HG02623 (cell line): ENCODE measurements around the gene LSM4.

Experiments used
- ATAC-seq: cut with Tn5 transposase; IDR thresholded peaks from one replicate; pipeline ENCODE4 v1.9.1; 2021; ENCODE audit warnings: moderate library complexity; ENCODE audit not compliant: unreplicated experiment

Gene LSM4

GRCh38 chr19:18292810-18293641 is 29.9 kb downstream of the LSM4 start:
- no peak for ATAC-seq

- no peak for ATAC-seq
These were observed 30.4 kb downstream of the LSM4 start for GRCh38 chr19:18292462-18292809.

- peak; percentile 47 for ATAC-seq
These were observed 31.1 kb downstream of the LSM4 start for GRCh38 chr19:18291590-18292461.

- no peak for ATAC-seq
These were observed 31.8 kb downstream of the LSM4 start for GRCh38 chr19:18291019-18291524.

- peak; percentile 30 for ATAC-seq
These were observed 32.4 kb downstream of the LSM4 start for GRCh38 chr19:18290302-18291018.

- ATAC-seq = no peak
These were observed 33.2 kb downstream of the LSM4 start for GRCh38 chr19:18289471-18290301.

- ATAC-seq = no peak
These were observed 34.8 kb downstream of the LSM4 start for GRCh38 chr19:18287836-18288772.

- ATAC-seq = no peak
These were observed 35.8 kb downstream of the LSM4 start for GRCh38 chr19:18286973-18287635.

- no peak for ATAC-seq
These were observed 38.0 kb downstream of the LSM4 start for GRCh38 chr19:18284712-18285360.

- no peak for ATAC-seq
These were observed 39.5 kb downstream of the LSM4 start for GRCh38 chr19:18283338-18283737.

- ATAC-seq = no peak
These were observed 40.1 kb downstream of the LSM4 start for GRCh38 chr19:18282788-18283141.

GRCh38 chr19:18282021-18282787 is 40.7 kb downstream of the LSM4 start:
- ATAC-seq = no peak

- ATAC-seq = peak; percentile 56
These were observed 41.5 kb downstream of the LSM4 start, which contains the start of gene JUND for GRCh38 chr19:18281082-18282020. TSS of gene JUND (minus strand) at chr19:18281622. CDS start at chr19:18281484, 138 bp downstream.

- ATAC-seq = peak; percentile 10
These were observed 42.4 kb downstream of the LSM4 start for GRCh38 chr19:18280247-18281081.

GRCh38 chr19:18279516-18280246 is 43.2 kb downstream of the LSM4 start:
- ATAC-seq = no peak
